Dermis blood vessel endothelial cell (primary cell): ENCODE data around the gene SLC6A3. TPM values are rescaled to one million over a fixed set of nuclear protein-coding genes. Genes with fewer than 3 reads are reported as not detected.
"Not testable (repeated sequence)": the region's sequence is repeated elsewhere in the genome, so short reads cannot be mapped to it uniquely, and the experiment has no call there.

Source experiments
- DNase-seq: peaks from one replicate; pipeline ENCODE4 v3.0.0; 2010
- total RNA-seq: library from RNA; depleted of rRNA; stranded (reverse); fragments of >200 nt; gene quantifications from 2 replicates; pipeline ENCODE4 v1.2.3, GENCODE V29; 2014

SLC6A3 gene
- total RNA-seq, 1 donor from 2014 or later: not detected

DNA sequence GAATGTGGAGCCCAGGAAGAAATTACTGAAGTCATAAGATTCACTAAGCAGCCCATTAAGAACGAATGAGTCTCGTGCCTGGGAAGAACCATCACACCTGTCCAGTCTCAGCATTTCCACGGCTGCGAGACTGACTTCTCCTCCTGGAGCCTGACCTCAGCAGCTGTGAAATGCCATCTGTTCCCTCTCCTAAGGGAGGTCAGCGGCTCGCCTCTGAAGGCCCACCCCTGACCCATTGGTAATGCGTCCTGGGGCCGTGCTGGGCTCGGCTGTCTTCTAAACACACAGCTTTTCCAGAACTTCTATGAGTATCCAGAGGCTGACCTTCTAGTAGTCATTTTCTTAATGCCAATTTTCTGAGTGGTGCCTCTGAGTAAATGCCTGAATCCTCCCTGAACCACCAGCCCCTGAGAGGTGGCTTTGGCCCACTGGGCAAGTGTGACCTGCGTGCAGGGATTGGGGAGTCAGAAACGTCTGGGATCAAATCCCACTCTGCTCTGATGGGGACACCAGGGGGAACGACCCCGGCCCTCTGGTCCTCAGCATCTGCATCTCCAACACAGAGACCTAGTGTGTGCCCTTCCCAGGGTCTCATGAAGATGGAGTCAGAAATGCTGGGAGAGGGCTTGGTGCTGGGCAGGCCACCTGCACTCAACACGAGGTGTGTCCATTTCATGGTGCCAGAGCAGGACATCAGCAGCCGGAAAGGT is 5.7 kb downstream of the SLC6A3 start:
- no peak for DNase-seq

DNA sequence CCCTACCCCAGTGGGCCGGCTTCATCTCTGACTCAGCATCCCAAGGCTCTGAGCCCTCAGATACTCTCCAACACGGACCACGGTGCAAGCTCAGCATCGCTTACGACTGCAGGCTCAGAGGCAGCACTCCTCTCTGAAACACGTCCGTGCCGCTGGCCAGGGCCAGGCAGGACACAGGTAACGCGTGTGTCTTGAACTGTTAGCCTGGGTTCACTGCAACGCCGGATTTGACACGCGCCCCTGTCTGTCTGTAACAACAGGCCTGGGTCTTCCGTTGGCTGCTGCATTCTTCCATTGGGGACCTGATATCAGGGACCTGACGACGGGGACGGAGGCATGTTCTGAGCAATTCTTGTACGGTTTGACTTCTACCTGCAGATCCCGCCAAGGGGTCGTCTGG is 6.4 kb downstream of the SLC6A3 start:
- no peak for DNase-seq

DNA sequence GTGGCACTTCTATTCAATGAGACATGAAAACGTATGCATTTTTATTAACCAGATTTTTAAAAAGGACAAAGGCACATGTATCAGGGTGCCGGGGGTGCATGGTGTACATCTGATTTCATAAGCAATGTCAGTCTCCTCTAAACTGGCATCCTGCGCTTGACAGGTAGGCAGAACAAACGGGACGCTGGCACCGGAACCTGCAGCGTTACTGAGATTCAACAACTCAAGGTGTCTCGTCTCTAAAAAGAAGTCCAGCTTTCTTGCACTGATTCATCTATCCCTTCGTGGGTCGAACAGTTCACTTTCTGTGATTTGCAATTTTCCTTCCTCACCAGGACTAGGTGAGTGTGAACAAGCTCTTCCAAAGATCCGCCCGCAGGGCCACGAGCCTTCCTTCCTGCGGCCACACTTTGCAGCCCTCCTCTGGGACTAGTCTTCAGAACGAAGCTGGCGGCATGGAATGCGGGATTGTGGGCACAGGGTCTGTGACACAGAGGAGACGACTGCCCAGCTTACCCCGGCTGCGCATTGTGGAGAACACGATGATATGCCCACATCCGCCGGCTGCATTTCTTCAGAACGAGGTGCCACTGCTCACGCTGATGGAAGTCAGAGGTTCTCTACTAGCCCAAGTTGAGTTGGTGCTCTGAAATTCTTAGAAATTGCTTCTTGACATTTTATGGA is 7.2 kb downstream of the SLC6A3 start:
- no peak for DNase-seq

DNA sequence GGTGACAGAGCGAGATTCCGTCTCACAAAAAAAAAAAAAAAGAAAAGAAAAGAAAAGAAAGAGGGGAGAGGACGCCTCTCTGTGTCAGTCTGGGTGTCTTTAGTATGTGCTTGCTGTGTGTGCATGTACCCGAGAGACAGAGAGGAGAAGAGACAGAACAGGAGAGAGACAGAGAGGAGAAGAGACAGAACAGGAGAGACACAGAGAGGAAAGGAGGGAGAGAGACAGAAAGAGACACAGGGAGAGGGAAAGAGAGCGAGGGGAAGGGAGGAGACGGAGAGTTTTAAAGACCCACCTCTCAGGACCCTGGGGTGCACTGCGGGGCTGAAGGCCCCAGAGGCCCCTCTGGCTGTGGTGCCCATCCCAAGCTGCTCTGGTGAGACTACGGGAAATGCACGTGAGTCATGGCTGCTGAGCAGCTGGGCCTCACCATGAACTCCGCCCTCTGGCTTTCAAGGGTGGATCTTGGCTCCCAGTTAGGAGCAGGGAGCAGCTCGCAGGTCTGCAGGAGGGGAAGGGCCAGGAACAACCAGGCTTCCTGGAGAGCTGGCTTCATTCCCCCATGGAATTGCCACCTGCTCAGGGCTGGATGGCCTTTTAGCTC is 7.9 kb downstream of the SLC6A3 start:
- peak; percentile 54 for DNase-seq

DNA sequence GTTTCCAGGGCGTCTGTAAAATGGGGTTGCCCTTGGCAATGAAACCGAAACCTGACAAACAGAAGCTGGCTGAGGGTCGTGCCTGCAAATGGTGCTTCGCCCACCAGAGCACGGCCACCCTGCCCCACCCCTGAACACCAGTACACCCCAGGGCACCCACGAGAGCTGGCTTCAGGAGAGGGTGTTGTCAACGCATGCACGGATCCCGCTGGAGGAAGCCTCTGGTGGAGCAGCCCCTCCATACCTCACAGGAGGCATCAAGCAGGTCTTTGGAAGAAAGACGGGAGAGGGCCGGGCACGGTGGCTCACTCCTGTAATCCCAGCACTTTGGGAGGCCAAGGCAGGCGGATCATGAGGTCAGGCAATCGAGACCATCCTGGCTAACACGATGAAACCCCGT is 8.6 kb downstream of the SLC6A3 start:
- no peak for DNase-seq

DNA sequence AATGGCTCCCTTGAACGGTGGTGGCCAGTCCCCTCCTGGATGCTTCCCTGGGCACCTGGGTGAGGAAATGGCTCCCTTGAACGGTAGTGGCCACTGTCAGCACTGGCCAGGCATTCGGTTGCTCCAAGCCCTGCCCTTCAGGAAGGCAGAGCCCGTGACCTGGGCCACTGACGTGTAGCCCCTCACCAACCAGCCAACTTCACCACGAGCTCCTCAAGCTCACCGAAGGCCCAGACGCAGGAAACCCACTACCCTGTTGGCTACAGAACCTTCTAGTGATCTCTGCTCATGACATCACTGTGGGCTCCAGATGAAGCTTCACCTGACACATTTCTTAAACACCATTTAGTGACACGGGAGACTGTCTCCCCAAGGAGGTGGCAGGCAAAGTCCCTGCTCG is 9.2 kb downstream of the SLC6A3 start:
- no peak for DNase-seq

DNA sequence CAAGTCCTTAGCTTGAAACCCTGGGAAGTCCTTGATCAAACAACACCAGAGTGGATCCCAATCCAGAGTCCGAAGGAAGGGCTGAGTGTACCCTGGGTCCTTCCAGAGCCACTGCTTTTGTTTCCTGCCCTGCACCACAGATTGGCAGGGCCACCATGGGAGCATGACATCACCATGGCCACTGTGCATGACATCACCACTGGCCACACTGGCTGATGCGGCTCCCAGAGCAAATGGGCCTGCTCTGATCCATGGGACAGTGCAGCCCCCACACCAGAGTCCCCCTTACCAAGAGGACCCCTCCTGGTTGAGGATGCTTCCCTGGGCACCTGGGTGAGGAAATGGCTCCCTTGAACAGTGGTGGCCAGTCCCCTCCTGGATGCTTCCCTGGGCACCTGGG is 9.9 kb downstream of the SLC6A3 start:
- no peak for DNase-seq

DNA sequence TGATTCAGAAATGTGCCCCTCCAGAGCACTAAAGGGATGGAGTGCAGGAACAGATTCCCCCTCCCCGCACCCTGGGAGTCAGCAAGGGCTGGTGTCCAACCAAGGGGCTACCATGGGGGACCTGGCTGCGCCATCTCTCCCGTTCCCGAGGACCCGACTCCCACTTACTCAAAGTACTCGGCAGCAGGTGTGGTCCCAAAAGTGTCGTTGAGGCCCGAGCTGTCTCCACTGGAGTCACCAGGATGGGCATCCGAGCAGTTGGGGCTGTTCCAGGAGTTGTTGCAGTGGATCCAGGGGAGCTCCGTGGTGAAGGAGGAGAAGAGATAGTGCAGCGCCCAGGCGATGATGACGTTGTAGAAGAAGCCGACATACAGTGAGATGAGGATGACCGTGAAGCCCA is 12.9 kb downstream of the SLC6A3 start:
- no peak for DNase-seq

DNA sequence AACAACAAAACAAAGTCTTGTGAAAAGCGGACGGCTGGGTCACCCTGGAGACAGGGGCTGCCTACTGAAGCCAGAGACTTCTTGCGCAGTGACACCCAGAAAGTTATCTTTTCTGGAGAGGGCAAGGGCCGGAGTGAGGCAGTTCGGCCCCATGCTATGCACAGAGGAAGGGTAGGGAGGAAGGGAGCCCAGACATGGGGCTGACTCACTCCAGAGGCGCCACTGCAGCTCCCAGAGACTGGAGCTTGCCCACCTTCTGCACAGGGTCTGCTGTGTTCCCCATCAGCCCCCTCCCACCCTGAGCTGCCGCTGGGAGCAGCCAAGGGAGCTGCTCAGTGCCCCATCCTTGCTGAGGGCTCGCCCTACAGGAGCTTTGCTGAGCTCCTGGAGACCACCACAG is 13.3 kb downstream of the SLC6A3 start:
- no peak for DNase-seq

DNA sequence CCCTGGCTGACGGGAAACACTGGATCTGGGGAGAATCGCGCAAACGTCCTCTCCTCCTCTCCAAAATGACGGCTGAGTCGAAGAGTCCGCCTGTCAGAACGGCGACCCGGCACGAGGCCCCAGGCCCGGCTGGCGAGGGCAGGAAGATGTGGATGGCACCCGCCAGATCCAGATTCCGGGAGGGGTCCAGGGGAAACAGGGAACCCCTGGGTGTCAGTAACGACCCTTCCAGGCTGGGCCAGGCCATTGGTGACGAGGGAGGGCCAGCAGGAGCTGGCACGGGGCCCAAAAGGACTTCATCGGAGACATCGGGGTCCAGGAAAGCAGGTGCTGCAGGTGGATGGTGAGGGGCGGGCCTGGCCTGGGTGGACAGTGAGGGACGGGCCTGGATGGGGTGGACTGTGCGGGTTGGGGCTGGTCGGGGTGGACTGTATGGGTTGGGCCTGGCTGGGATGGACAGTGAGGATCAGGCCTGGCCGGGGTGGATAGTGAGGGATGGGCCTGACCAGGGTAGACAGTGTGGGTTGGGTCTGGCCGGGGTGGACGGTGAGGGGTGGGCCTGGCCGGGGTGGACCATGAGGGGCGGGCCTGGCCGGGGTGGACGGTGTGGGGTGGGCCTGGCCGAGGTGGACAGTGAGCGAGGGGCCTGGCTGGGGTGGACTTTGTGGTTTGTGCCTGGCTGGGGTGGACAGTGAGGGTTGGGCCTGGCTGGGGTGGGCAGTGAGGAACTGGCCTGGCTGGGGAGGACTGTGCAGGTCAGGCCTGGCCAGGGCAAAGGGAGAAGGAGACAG is 14.0 kb downstream of the SLC6A3 start:
- DNase-seq: no peak

DNA sequence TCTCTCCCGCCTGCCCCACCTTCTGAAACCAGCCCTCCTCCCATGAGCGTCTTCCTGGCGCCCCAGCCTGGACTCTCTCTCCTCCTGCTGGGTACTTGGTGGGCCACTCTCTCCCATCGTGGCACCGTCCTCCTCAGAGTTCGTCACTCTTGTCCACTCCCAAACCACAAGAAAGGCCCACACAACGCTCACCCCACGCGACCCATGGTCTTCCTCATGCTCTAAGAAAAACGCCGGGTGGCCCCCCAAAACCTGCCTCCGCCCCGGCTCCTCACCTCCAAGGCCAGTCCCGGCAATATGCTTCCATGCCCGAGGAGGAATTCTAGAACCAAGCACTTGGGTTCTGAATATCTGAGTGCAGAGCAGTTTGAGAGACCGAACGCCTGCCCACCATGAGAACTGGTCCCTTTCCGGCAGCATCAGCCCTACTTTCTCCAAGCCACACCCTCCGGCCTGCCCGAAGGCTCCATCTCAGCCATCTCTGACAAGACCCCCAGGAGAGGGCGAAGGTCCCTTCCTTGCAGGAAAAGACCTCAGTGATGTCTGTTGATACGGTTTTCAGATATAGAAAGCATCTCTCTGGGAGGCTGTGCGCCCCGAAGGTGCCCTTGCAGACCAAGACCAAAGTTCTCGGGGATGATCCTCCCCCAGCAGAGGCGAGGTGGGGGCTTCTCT is 15.0 kb downstream of the SLC6A3 start:
- no peak for DNase-seq

DNA sequence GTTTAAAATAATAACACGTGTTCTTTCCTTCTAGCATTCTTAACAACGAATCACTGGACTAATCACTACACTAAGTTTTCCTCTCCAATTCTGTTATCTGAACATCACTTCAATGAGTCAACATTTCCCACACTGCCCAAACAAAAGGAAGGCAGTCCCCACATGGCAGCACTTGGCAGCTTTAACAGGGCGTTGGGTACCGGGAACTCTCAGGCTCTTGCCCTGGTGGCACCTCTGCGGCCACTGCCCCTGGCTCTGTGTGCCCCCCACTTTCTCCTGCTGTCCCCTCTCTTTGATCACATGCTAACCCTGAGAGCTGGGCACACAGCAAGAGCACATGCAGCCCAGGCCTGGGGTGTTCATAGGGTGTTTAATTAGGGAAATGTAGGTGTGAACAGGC is 15.7 kb downstream of the SLC6A3 start:
- DNase-seq: peak; percentile 18

DNA sequence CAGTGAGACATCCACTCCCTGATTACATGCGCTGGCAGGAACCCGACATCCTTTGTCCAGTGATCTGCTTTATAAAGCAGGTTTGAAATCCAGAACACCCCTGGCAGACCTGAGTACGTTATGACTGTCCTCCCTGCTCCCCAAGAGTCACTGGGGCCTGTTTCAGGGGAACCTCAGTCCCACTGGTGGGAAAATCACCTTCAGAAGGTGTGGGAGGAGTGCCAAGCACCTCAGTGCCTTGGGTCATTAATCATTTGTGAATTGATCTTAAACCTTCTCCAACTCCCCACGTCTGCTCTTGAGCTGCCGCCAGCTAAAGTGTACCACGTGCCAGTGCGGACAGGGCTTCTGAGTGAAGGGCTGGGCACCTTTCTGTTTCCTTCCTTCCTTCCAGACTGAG is 16.2 kb downstream of the SLC6A3 start:
- no peak for DNase-seq

DNA sequence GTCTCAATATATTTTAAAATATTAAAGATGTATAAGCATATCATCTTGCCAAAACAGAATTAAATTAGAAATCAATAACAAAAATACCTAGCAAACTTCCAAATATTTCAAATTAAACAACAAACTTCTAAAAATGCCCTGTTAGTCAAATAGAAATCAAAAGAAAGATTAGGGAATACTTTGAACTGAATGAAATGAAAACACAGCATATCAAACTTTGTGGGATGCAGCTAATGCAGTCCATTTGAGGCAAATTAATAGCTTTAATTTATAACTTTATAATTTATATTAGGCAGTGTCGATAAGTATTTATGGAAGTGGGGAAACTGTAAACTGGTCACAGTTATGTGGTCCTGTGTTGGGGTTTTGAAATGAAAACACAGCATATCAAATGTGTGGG is 17.1 kb downstream of the SLC6A3 start:
- no peak for DNase-seq

DNA sequence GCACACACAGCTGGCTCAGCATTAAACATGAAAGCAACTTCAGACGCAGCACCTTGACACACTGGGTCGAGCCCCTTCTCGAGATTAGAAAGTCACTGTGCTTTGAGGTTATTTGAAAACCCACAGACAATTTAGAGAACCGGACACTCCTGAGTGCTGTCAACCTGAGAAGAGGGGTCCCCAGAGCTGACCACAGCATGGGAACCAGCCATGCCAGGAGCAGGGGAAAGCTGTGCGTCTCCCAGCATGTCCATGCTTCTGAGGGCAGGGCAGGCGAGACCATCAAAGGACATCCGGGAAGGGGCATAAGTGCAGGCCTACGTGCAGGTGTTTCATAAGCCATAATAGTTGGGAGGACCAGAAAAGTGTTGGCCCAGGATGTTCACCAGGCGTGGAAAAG is 20.5 kb downstream of the SLC6A3 start:
- no peak for DNase-seq

DNA sequence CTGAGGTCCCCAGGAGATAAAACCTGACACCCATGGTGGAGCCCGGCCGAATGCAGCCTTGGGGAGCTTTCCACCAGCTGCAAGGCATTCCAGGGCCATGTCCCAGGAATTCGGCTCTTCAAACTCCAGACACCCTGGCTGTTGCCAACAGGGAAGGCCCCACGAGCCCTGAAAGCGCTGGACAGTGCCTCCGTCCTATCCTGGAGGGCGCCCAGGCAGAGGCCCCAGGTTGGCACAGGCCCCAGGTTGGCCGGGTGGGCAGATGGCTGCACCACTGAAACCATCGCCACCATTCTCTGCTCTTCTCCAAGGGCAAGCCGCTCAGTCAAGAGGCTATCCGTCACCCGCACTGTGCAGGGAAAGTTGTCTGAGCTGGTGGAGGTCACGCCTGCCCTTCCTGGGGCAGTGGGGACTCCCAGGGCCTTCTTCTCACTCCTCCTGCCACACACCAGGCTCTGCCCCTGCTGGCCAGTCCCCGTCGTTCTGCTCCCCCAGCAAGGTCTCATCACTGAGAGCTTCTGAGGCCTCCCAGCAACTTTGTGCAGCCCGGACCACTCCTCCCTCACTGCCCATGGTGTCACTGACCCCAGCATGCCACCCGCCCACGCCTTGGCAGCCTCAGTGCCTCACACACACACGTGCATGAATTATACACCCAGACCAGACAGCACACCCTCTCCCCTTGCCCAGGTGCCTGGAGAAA is 21.2 kb downstream of the SLC6A3 start:
- no peak for DNase-seq

DNA sequence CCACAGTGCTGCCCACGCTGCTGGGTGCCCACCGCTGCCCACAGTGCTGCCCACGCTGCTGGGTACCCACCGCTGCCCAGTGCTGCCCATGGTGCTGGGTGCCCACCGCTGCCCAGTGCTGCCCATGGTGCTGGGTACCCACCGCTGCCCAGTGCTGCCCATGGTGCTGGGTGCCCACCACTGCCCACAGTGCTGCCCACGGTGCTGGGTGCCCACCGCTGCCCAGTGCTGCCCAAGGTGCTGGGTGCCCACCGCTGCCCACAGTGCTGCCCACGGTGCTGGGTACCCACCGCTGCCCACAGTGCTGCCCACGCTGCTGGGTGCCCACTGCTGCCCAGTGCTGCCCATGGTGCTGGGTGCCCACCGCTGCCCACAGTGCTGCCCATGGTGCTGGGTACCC is 22.7 kb downstream of the SLC6A3 start:
- not testable (repeated sequence) for DNase-seq

DNA sequence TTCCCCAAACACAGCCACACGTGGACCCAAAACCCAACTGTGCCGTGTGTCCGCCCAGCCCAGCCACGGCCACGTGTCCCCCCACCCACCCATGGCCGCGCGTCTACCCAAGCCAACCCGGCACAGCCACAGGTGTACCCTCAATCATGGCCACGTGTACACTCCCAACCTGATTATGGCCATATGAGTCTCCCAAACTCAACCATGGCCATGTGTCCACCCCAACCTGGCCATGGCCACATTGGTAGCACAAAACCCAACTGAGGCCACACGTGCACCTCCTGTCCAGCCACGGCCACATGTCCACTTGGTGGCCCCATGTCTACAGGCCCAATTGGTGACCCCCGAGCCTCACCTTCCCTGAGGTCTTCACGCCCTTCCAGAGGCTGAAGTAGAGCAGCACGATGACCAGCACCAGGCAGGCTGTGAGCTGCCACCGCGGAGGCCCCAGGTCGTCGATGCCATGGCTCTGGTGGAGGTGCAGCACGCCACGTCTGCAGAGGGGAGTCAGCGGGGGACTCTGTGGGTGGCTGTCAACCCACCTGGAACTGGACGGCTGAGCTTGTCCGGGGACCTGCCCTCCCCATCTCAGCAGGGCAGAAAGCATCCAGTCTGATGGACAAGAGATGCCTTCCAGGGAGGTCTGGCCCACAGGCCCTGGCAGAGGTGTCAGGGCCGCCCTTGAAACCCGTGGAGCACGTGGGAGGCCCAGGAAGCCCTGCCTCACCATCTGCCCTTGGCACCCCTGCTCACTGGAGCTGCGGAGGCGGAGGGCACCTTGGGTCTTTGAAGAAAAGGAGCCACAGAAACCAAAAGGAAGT is 23.5 kb downstream of the SLC6A3 start:
- DNase-seq: no peak

DNA sequence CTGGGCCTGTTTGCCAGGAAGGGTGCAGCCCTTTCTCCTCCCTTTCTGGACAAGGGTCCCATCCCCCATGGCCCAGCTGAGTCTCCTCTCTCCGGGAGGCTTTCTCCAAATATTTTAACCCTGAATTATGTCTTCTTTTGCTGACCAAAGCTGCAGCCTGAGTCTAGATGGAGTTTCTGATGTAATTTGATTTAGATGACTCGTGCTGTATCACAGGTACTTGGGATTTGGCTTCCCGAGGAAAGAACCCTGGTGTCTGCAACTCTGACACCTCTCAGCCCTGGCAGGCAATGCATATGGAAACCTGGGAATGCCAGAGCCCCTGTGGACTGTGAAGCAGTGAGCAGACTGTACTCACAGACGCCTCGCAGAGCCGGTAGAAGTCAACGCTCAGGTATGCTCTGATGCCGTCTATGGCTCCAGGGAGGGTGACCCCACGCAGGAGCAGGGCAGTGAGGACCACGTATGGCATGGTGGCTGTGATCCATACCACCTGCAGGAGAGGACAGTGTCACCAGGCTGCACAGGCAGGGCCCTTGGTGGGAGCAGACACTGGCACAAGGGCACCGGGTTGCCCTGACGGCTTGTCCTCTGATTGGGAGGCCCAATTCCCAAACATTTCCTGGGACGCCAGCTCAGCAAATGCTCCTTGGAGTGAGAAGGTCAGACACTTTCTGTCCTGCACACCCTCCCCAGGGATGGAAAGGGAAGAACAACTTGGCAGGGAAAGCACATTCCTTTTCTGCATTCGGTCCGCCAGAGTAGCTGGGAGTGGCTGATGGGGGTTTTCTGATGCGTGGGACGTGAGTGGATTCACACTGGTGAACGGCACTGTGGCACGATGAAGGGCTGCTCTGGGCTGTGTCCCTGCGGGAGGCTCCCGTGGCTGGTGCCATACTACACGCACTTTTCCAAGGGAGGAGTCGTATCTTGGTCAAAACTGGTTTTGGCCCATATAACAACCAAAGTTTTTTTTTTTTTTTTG is 24.7 kb downstream of the SLC6A3 start:
- no peak for DNase-seq
